NCI-H2107 treated with DMSO at 0.1 percent for 48 hours (cell line): ENCODE measurements around the gene PAXIP1.
A peak's percentile ranks its signal among the peaks of the same experiment; 100 is the strongest.
"Not testable (repeated sequence)": the region's sequence is repeated elsewhere in the genome, so short reads cannot be mapped to it uniquely, and the experiment has no call there.

Experiments used
- DNase-seq: peaks from one replicate; lab custom pipeline; 2025; ENCODE audit not compliant: unreplicated experiment; lab: John Stamatoyannopoulos, UW

PAXIP1 gene, protein sequence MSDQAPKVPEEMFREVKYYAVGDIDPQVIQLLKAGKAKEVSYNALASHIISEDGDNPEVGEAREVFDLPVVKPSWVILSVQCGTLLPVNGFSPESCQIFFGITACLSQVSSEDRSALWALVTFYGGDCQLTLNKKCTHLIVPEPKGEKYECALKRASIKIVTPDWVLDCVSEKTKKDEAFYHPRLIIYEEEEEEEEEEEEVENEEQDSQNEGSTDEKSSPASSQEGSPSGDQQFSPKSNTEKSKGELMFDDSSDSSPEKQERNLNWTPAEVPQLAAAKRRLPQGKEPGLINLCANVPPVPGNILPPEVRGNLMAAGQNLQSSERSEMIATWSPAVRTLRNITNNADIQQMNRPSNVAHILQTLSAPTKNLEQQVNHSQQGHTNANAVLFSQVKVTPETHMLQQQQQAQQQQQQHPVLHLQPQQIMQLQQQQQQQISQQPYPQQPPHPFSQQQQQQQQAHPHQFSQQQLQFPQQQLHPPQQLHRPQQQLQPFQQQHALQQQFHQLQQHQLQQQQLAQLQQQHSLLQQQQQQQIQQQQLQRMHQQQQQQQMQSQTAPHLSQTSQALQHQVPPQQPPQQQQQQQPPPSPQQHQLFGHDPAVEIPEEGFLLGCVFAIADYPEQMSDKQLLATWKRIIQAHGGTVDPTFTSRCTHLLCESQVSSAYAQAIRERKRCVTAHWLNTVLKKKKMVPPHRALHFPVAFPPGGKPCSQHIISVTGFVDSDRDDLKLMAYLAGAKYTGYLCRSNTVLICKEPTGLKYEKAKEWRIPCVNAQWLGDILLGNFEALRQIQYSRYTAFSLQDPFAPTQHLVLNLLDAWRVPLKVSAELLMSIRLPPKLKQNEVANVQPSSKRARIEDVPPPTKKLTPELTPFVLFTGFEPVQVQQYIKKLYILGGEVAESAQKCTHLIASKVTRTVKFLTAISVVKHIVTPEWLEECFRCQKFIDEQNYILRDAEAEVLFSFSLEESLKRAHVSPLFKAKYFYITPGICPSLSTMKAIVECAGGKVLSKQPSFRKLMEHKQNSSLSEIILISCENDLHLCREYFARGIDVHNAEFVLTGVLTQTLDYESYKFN

DNA sequence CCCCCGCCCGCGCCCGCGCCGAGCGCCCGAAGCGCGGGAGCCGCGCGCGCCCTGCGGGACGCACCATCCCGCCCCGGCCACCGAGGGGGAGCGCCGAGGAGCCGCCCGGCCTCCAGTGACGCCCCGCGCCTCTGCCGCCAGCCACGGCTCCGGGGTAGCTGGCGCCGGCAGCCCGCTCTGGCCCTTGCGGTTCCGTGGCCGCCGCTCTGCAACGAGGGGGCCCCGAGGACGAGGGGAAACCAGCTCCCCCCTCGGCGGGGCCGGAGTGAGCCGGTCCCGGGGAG is at the start of gene PAXIP1:
Gene PAXIP1 (minus strand): TSS at position 33 of the 284 bp plus-strand sequence. CDS start 195 bp downstream, outside the sequence.
- no peak for DNase-seq

DNA sequence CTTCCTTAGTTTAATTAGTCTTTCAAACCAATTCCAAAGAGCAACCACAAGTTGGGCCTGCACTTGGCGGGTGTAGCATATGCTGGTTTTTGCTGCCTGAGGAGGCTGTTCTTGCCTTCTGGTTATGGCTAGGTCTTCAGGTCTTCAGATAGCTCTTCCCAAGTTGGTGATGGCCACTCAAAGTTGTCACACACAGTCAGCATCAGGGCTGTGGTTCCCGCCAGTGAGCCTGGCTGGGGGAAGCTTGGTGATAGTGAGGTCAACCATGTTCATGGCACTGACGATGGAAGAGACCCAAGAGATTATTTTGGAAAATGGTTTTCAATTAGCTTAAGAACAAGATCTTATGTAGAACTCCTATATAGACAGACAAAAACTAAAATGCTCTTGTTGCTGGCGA is 48.4 kb upstream of the PAXIP1 start:
- DNase-seq, result no peak

DNA sequence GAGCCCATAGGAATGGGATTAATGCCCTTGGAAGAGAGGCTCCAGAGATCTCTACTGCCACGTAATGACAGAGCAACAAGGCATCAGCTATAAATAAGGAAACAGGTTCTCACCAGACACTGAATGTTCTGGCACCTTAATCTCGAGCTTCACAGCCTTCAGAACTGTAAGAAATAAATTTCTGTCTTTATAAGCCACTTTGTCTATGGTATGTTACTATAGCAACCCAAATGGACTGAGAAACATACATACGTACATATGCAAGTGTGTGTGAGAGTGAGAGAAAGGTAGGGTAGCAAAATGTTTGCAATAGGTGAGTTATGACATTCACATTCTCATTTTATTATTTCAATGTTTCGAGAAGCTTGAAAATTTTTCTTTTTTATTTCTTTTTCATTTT is 45.1 kb upstream of the PAXIP1 start:
- no peak for DNase-seq

DNA sequence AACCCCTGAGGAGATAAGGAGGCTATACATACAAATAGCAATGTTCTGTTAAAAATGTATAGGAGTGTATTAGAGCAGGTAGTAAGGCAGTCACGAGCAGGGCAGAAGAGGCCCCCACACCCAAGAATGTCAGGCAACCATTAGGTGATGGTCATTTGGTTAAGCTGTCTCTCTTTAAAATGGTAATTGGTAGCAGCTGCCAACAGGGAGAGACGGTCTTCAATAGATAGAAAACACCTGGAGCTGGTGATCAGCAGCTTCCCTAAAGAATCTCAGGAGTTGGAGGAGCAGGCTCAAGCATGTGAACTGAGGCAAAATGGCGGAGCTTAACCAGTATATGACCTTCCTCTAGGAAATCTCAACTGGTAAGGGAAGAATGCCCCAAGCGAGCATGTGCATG is 40.8 kb upstream of the PAXIP1 start:
- DNase-seq, result no peak

DNA sequence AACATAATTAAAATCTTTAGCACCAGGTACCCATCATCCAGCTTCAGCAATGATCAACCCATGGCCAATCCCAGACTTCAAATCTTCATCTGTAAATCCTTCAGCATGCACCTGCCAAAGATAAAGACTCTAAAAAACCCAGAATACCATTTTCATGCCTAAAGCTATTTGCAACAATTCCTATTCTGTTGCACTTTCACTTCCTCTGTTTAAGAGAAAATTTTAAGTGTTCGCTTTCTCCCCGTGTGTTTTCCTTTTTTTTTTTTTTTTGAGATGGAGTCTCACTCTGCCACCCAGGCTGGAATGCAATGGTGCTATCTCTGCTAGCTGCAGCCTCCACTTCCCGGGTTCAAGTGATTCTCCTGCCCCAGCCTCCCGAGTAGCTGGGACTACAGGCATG is 35.4 kb upstream of the PAXIP1 start:
- no peak for DNase-seq

DNA sequence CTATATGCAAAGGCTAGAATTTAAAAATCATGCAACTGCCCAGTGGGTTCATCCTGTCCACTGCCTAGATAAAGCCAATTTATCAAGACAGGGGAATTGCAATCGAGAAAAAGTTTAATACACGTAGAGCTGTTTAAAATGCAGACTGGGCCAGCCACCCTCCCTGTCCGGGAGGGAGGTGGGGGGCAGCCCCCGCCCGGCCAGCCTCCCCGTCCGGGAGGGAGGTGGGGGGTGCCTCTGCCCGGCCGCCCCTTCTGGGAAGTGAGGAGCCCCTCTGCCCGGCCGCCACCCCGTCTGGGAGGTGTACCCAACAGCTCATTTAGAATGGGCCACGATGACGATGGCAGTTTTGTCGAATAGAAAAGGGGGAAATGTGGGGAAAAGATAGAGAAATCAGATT is 31.6 kb upstream of the PAXIP1 start:
- DNase-seq, result not testable (repeated sequence)

DNA sequence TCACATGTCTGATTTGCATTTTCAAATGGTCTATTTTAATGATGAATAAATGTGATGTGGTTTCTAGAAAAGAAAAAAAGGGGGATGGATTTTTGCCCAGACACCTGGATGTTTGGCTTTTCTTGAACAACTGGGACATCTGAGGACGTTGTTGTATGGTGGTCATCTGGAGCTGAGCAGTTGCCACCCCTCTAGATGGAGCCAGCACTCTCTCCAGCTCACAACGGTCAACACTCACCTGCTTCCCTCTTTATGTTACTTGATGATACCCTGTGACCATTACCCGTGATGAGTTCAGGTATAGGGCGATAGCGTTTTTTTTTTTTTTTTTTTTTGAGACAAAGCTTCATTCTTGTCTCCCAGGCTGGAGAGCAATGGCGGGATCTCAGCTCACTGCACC is 30.1 kb upstream of the PAXIP1 start:
- DNase-seq, result no peak

DNA sequence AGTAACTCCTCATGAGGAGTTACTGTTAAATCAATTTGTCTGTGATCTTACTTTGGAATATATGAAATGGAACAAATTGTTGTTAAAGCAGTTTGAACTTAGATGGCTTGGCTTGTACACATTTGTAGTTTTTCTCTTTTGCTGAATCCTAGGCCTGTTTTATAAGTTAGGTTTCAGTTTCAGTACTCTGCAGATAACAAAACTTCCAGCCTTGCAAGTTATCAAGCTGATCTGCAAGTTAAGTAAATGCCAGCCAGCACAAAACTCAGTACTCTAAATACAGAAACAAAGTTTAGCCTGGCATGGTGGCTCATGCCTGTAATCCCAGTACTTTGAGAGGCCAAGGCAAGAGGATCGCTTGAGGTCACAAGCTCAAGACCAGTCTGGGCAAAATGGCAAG is 25.0 kb upstream of the PAXIP1 start:
- no peak for DNase-seq

DNA sequence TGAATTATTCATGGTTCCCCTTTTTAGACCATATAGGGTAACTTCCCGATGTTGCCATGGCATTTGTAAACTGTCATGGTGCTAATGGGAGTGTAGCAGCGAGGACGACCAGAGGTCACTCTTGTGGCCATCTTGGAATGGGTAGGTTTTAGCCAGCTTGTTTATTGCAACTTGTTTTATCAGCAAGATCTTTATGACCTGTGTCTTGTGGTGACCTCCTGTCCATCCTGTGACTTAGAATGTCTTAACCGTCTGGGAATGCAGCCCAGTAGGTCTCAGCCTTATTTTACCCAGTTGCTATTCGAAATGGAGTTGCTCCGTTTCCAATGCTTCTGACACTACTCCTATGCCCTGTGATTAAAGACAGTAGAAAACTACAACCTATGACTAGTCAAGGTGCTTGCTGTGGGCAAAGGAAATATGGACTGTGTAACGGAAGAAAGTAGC is 18.8 kb upstream of the PAXIP1 start:
- no peak for DNase-seq

DNA sequence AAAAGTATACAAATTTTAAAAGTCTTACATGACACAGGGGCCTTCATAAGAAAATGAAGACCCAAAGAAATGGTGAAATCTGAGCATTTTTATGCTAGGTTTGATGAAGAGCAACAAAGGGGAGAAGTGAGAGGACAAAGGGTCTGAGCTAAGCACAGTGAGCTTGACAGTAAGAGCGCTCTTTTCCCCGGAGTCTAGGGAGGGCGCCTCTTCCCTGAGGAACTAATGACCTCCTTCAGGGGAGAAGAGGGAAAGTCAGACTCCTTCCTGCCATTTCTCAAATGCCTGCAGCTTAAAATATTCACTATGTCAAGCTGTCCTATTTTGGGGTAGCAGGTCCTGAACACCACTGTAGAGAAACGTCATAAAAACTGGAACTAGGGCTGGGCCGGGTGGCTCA is 18.1 kb upstream of the PAXIP1 start:
- no peak for DNase-seq

DNA sequence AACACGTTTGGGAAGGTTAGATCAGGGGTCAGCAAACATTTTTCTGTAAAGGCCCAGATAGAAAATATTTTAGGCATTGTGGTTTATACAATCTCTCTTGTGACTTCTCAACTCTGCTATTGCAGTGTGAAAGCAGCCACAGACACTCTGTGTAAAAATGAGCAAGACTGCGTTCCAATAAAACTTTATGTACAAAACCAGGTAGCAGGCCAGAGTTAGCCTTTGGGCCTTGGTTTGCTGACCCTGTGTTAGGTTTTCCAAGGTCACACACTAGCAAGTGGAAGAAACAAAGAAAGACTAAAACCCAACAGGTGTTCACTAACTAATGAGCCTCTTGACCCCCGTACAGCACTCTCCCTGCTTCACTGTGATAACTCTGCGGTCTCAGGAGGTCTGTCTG is 14.9 kb upstream of the PAXIP1 start:
- no peak for DNase-seq

DNA sequence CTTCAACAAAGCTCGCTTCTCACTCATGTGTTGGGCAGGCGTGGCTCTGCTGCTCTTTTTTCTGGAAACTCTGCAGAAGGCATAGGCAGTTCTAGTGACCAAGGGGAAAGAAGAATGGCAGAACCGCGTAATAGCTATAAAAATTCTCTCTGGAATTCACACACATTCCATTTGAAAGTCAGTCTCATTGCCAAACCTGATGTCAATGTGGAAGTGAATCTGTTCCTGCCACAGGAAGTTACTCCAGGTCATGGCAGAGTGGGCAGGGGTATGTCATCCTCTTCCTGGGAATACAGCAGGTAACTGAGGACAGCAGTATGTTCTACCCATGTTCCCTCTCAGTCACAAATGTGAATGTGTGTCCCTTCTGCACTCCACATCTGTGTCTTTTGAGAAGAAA is 8.2 kb upstream of the PAXIP1 start:
- no peak for DNase-seq

DNA sequence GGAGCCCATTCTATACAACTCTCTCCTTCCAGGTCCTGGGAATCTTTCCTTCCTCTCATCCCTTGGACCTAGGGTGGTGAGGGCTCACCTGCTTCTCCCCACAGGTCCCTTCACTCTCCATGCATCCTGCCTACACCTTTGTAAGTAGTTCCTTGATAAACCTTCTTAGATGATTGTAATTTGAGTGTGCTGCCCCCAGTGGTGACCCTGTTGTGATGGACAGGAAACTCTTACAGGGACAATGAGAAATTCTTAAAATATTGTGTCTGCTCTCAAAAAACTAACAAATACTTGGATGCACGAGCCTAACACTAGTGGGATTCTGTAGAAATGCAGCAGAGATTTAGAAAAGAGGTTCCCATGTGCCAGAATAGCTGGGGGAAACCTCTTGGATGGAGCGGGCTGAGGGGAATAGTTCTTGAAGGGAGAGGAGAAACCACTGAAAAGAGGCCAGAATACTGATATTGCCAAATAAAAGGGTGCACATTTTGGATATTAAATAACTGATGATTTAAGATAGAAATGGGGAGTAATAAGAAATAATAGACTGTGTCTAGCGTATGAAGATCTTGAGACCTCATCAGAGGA is 6.7 kb upstream of the PAXIP1 start:
- no peak for DNase-seq

DNA sequence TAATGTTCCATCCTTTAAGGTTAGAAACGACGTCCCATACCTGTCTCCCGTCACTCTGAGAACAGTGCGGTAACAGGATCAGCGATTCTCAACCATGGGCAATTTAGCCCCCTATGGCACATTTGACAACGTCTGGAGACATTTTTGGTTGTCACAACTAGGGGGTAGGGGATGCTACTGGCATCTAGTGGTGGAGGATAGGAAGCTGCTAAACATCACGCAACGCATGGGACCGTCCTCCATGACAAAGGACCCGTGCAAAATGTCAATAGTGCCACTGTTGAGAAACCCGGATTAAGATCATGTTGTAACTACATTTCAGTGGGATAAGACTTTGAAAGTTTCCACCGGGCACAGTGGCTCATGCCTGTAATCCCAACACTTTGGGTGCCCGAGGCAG is 5.0 kb upstream of the PAXIP1 start:
- DNase-seq, result no peak

DNA sequence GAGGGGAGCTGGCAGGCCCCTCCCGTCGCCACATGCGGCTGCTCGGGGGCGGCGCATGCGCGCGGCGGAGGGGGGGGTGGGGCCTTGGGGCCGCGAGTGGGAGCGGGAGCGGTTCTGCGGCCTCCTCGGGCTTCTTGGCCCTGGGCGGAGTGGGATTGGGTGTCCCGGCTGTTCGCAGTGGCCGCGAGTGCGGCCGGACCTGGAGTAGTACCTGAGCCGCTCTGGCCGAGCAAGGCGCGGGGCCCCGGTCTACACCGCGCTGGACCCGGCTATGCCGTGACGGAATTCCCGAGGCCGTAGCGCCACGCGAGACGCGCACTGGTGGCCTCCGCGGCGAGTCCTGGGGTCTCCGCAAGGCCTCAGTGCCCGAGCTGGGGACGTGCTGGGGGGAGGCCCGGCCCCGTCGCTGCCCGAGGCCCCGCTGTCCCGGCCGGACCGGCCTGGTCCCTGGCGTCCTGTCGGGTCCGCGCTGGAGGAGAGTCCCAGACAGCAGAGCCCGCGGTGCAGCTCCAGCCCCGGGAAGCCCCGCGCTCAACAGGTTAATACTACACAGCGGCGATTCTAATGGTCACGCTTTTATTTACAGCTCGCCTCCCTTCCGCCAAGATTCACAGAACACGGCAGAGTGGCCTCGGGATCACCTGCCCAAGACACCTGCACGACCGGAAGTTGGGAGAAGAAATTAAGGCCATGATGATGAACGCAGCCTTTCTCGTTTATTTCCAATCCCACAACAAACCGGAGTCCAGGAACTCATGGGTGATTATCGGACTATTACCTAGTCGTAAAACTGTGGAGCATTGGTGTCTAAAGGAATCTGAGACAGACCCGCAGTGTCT is 671 bp upstream of the PAXIP1 start:
- DNase-seq, result peak; percentile 68

DNA sequence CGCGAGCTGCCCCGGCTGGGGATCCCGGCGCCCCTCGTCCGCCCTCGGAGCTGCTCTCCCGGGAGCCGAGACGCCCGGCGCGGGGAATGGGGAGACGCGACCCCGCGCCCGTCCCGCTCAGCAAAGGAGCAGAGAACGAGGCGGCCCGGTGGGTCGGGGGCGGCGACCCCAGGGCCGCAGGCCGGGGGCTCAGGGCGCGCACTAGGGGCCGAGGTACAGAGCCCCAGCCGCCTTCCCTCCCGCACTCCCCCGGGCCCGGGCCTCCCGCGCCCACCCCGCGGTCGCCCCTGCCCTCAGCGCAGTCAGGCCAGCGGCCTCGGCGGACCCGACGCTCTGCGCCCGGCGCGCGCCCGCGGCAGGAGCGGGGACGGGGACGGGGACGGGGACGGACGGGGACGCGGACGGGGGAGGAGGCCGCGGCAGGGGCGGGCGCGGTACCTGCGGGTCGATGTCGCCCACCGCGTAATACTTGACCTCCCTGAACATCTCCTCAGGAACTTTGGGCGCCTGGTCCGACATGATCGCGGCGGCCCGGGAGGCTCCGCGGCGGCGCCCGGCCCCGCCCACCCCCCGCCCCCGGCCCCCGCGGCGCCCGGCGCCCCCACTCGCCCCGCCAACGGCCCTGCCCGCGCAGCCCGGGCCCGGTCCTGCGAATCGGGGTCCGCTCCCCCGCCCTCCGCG is 373 bp downstream of the PAXIP1 start:
- peak; percentile 22 for DNase-seq

DNA sequence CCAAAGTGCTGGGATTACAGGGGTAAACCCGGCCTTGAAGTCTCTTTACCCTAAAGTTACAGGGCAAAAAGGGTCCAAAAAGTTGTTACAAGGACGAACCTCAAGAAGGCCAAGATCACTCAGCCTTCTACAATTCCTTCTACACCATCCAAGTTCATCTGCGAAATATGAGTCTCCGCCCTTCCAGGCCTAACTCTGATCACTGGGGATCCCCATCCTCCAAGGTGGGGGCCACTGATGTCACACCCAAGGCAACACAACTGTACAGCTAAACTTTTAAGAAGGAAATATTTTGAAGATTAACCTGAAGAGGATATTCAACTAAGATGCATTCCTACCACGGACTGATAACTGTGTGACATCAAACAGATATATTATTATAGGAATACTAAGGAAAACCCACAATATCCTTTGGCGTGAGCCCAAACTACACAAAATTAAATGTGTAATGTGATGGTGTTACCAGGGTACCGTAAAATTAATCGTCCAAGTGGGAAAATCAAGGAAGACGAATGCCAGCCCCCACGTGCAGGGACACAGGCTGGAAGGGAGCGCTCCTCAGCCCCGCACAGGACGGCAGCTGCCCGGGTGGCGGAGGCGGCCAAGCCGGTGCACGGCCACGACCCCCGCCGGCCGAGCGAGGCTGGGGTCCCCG is 1.0 kb downstream of the PAXIP1 start:
- no peak for DNase-seq

DNA sequence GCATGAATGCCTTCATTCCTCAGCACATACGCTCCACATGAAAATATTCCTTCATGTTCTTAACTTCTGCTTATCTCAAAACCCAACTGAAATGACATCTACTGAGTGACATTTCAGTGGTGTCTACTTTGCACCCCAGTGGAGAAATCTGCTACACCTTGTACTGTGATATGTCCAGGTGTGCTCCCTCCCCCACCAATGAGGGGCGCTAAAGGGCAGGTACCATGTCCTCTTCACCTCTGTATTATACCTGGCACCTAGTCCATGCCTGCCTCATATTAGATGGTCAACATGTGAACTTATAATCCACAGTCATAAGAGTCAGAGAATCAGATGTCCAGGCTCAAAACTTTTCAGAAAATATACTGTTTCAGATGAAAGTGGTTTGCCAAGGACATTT is 2.1 kb downstream of the PAXIP1 start:
- DNase-seq, result no peak

DNA sequence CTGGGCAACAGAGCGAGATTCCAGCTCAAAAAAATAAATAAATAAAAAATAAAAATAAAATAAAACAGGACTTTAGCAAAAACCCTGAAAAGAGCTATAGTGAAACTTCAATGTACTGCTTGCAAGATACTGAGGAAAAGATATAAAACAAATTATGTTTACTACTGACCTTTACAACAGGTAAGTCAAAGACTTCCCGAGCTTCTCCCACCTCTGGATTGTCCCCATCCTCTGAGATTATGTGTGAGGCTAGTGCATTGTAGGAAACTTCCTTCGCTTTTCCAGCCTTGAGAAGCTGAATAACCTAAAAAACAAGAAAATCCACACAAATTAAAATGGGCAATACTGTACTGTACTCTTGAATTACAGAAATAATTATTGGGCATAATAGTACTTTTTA is 4.4 kb downstream of the PAXIP1 start:
- DNase-seq, result no peak
